GM10266 (cell line): ENCODE data around the gene RNF144B.

ENCODE experiments used
- DNase-seq: peaks from one replicate; pipeline ENCODE4 v3.0.0; 2012; ENCODE audit errors: extremely low spot score
- TF ChIP-seq, protein P1 (sequence below): IDR thresholded peaks from 2 replicates; pipeline ENCODE4 v1.5.1; 2012; ENCODE audit warnings: mild to moderate bottlenecking, low read depth; ENCODE audit not compliant: control insufficient read depth, insufficient read depth; ENCODE audit errors: missing control alignments

The RNF144B gene

DNA sequence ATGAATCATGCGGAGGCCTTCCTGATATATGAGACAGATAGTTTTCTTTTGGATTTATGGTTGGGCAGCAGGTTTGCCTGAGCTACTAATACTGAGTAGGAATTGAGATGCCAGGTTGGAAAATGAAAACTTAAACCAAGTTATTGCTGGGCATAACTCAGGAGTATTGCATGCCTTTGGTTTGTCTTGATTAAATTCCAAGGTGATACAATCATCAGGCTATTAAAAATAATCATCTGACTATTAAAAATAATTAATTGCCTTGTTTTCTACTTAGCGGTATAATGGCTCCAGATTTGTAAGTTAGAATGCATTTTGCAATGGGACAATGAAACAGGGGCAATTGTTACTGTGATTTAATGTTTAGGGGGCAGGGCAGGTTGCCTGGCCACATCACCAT lies 15.5 kb upstream of the RNF144B start:
- DNase-seq = no peak
- TF ChIP-seq, protein P1, sequence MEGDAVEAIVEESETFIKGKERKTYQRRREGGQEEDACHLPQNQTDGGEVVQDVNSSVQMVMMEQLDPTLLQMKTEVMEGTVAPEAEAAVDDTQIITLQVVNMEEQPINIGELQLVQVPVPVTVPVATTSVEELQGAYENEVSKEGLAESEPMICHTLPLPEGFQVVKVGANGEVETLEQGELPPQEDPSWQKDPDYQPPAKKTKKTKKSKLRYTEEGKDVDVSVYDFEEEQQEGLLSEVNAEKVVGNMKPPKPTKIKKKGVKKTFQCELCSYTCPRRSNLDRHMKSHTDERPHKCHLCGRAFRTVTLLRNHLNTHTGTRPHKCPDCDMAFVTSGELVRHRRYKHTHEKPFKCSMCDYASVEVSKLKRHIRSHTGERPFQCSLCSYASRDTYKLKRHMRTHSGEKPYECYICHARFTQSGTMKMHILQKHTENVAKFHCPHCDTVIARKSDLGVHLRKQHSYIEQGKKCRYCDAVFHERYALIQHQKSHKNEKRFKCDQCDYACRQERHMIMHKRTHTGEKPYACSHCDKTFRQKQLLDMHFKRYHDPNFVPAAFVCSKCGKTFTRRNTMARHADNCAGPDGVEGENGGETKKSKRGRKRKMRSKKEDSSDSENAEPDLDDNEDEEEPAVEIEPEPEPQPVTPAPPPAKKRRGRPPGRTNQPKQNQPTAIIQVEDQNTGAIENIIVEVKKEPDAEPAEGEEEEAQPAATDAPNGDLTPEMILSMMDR = no peak

DNA sequence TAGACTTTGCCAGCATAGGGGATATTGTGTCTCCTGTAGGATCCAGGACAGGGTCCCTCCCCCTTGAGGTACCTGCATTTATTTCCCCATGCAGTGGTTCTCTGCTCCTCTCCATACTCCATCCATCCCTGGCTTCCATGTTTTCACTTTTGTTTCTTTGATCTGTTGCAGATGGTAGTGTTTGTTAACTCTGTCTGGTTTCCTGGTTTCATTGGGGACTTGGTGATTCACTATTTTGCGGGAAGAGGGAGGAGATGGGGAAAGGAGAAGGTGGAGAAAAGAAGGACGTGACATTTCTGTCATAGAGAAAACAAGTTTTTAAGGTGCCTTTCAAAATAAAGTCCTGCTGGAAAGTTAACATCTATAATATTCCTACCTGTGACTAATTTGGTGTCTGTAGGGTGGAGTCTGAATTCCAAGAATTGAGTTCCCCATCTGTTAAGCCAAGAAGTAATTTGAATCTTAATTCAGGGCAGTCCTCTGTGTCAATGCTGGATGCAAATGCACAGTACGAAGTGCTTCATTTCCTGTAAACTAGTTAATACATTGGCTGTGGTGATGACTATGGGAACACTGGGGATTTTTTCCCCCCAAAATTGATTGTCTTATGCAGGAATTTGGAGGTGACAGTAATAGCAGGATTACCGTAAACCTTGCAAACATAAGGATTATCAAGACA lies 6.9 kb upstream of the RNF144B start:
- TF ChIP-seq, protein P1 = no peak
- DNase-seq = no peak

DNA sequence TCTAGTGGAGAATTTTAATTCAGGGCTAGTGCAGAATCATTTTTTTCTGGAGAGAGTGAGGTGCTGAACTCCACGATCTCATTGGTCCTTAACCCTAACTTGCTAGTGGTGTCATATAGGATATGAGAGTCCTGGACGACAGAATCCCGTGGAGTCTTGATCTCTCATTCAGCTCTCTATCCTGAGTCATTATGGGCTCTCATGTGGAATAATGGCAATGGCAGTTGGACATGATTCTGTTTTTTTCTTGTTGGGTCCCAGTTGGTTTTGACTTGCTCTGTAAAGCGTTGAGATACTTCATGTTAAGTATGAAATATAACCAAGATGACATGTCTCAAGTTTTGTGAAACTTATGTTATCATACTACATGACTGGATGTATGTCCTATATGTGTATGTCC lies 6.3 kb upstream of the RNF144B start:
- TF ChIP-seq, protein P1 = no peak
- no peak for DNase-seq

DNA sequence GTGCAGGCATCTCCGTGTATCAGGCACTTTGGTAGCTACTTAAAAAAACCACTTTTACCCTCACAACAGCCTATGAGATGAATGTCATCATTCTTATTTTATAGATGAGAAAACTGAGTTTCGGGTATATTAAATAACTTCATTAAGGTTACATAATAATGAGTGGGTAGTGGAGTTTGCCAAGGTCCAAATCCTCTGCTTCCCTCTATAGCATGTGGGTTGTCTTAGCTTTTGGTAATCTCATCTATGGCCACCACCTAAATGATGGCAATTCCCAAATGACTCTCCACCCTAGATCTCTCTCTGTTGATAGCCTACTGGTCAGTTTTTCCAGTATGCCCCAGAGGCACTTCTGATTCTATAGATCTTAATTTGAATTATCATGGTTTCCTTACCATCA lies 3.7 kb upstream of the RNF144B start:
- DNase-seq = no peak
- TF ChIP-seq, protein P1 = no peak

DNA sequence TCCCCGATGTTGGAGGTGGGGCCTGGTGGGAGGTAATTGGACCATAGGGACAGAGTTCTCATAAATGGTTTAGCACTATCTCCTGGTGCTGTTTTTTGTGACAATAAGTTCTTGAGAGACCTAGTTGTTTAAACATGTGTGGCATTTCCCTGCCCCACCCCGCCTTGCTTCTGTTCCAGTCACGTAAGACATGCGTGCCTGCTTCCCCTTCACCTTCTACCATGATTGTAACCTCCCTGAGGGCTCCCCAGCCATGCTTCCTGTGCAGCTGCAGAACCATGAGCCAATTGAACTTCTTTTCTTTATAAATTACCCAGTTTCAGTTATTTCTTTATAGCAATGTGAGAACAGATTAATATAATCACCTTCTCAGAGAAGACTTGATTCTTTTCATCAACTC lies 2.5 kb upstream of the RNF144B start:
- TF ChIP-seq, protein P1 = no peak
- DNase-seq = no peak

DNA sequence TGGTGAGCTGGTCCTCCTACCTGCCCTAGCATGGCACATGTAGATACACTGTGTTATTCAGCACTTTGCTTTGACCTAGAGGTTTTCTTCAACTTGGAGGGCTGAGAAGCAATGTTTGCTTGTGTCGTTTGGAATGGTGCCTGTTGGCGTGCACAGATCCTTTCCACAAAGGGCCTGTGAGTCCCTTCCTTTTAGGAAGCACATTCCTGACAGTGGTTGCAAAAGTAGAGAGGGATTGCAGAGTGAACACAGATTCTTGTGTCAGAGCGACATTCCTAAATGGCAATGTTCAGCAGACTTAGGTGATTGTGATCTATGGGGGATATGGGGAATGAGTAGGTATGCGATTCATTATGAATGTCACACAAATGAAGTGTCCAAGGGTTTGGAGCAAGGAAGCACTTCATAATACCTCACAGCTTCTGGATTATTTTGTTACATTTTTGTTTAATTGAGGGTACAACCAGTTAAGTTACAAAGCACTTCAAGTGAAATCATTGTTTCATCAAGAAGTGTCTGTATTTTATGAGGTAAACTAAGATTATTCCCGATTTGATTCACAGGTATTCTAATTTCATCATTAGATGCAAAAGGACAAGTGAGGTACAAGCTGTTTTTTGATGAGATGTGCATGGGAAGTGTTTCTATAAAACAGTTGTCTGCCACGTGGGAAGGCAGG lies 713 bp upstream of the RNF144B start:
- no peak for DNase-seq
- TF ChIP-seq, protein P1 = no peak

DNA sequence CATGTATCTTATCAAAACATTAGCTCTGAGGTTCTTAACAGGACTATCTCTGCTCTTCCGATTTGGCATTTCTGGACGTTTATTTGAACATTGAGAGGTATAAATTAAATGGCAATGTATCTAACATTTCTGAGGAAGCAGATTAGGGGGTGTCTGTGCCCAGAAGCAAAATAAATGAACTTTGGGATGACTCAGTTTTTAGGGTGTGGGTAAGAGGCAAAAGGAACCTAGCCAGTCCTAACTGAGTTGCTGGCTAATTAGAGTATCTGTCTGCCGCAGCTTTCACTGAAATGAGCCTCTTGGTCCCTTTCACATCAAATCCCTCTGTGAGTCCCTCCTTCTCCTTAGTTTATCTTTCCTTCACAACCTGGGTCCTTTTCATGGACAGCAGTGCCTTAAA lies 1.1 kb downstream of the RNF144B start:
- TF ChIP-seq, protein P1 = no peak
- DNase-seq = no peak
